HEK293 (cell line): ENCODE data around the gene TBC1D5.

Source experiments
- CTCF ChIA-PET: fragments of 350-600 bp; formaldehyde crosslinking; extraction: SDS; loops from one replicate; lab custom pipeline; 2021; ENCODE audit warnings: antibody characterized with exemption; lab: Yijun Ruan, JAX
- POLR2A ChIA-PET: fragments of 300-600 bp; formaldehyde crosslinking; extraction: SDS; loops from one replicate; lab custom pipeline; 2020; ENCODE audit warnings: antibody characterized with exemption, inconsistent platforms; lab: Yijun Ruan, JAX
- H3K27ac ChIP-seq: fragments of 200-500 bp; sonication (Bioruptor generic); 2 replicates; pipeline ENCODE4 v1.5.1; 2014; ENCODE audit warnings: low read depth, low read length, control low read depth, inconsistent platforms; ENCODE audit errors: extremely low read depth
- H3K36me3 ChIP-seq, 2 experiments: fragments of 200-500 bp in 1 of 2; sonication (Bioruptor generic) in 1 of 2; 1 replicate in 1 of 2; 2 replicates in 1 of 2; pipeline ENCODE4 v1.5.1; 2014 to 2017; ENCODE audit warnings: inconsistent platforms in 2 of 2, low read length in 2 of 2; ENCODE audit not compliant: control insufficient read depth in 2 of 2, insufficient read depth in 1 of 2
- H3K4me1 ChIP-seq: fragments of 200-500 bp; sonication (Bioruptor generic); 2 replicates; pipeline ENCODE4 v1.5.1; 2014; ENCODE audit warnings: mild to moderate bottlenecking, low read length, inconsistent platforms; ENCODE audit not compliant: control insufficient read depth, insufficient read depth
- H3K4me3 ChIP-seq: 2 replicates; pipeline ENCODE4 v1.5.1; 2011; ENCODE audit warnings: low read depth, mild to moderate bottlenecking, control low read depth, low read length, moderate library complexity
- H3K9me3 ChIP-seq: fragments of 200-500 bp; sonication (Bioruptor generic); 2 replicates; pipeline ENCODE4 v1.5.1; 2014; ENCODE audit warnings: low read depth, low read length, inconsistent platforms; ENCODE audit not compliant: control insufficient read depth, insufficient read depth
- FEZF1 ChIP-seq: fragments of 450-650 bp; formaldehyde crosslinking; IDR thresholded peaks from 2 replicates; pipeline ENCODE4 v1.5.1; 2016; ENCODE audit warnings: missing biosample characterization, missing genetic modification characterization
- GLIS2 ChIP-seq: fragments of 450-650 bp; formaldehyde crosslinking; IDR thresholded peaks from 2 replicates; pipeline ENCODE4 v1.5.1; 2016; ENCODE audit warnings: missing biosample characterization, missing genetic modification characterization
- HOXC10 ChIP-seq: sonication (generic); formaldehyde crosslinking; IDR thresholded peaks from 2 replicates; pipeline ENCODE4 v1.8.1; 2023; ENCODE audit warnings: mild to moderate bottlenecking, missing genetic modification reagents
- MYNN ChIP-seq: fragments of 450-650 bp; formaldehyde crosslinking; IDR thresholded peaks from 2 replicates; pipeline ENCODE4 v1.5.1; 2016; ENCODE audit warnings: missing biosample characterization, missing genetic modification characterization, borderline replicate concordance
- SP3 ChIP-seq: fragments of 450-650 bp; formaldehyde crosslinking; IDR thresholded peaks from 2 replicates; pipeline ENCODE4 v1.5.1; 2016; ENCODE audit warnings: missing biosample characterization, missing genetic modification characterization
- ZBTB1 ChIP-seq: fragments of 450-650 bp; formaldehyde crosslinking; IDR thresholded peaks from 2 replicates; pipeline ENCODE4 v1.5.1; 2016; ENCODE audit warnings: missing biosample characterization, missing genetic modification characterization
- ZBTB17 ChIP-seq: fragments of 450-650 bp; formaldehyde crosslinking; IDR thresholded peaks from 2 replicates; pipeline ENCODE4 v1.5.1; 2016; ENCODE audit warnings: missing biosample characterization, missing genetic modification characterization
- ZBTB21 ChIP-seq: fragments of 450-650 bp; formaldehyde crosslinking; IDR thresholded peaks from 2 replicates; pipeline ENCODE4 v1.5.1; 2017; ENCODE audit warnings: missing biosample characterization, missing genetic modification characterization
- ZNF138 ChIP-seq: fragments of 450-650 bp; formaldehyde crosslinking; IDR thresholded peaks from 2 replicates; pipeline ENCODE4 v1.5.1; 2016; ENCODE audit warnings: missing biosample characterization, missing genetic modification characterization, borderline replicate concordance
- ZNF341 ChIP-seq: fragments of 450-650 bp; formaldehyde crosslinking; IDR thresholded peaks from 2 replicates; pipeline ENCODE4; 2016; ENCODE audit warnings: low read depth, missing biosample characterization, missing genetic modification characterization
- ZNF791 ChIP-seq: fragments of 450-650 bp; formaldehyde crosslinking; IDR thresholded peaks from 2 replicates; pipeline ENCODE4 v1.5.1; 2016; ENCODE audit warnings: missing biosample characterization, missing genetic modification characterization
- ZNF837 ChIP-seq: fragments of 450-650 bp; formaldehyde crosslinking; IDR thresholded peaks from 2 replicates; pipeline ENCODE4 v1.5.1; 2016; ENCODE audit warnings: missing biosample characterization, missing genetic modification characterization
- ZNF843 ChIP-seq: fragments of 450-650 bp; formaldehyde crosslinking; IDR thresholded peaks from 2 replicates; pipeline ENCODE4 v1.5.1; 2016; ENCODE audit warnings: missing biosample characterization, missing genetic modification characterization
- TF ChIP-seq, protein P1 (sequence below): fragments of 450-650 bp; formaldehyde crosslinking; IDR thresholded peaks from 2 replicates; pipeline ENCODE4 v1.5.0; 2017; ENCODE audit warnings: missing biosample characterization, missing genetic modification characterization, borderline replicate concordance
- TF ChIP-seq, protein P2 (sequence below): fragments of 450-650 bp; formaldehyde crosslinking; IDR thresholded peaks from 2 replicates; pipeline ENCODE4 v1.5.1; 2016; ENCODE audit warnings: missing biosample characterization, missing genetic modification characterization
- TF ChIP-seq, protein P3 (sequence below): fragments of 450-650 bp; formaldehyde crosslinking; IDR thresholded peaks from 2 replicates; pipeline ENCODE4 v1.5.1; 2016; ENCODE audit warnings: missing biosample characterization, missing genetic modification characterization

TBC1D5 gene

DNA sequence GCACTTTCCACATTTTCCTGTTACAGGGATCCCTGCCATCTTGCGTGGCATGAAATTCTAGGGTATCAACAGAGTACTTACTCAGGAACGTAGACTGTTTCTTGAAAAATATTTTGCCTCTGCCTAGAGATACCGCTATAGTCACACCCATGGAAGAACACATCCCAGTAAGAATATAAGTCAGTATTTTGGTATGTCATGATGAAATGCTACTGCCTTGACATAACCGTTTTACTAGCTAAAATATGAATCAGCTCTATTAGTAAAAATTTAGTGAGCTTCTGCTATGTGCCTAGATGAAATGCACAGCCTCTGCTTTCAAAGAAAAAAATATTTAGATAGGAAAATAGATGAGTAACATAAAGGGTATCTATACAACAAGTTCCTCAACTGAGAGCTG, 276.4 kb downstream of the TBC1D5 start:
- Histone ChIP-seq H3K36me3 (no peaks in the 10 kb centered on the region), H3K9me3 (no peaks in the 10 kb centered on the region), H3K4me3 (no peak overlapping the region), H3K4me1 (no peaks in the 10 kb centered on the region)
- ChIA-PET CTCF (interaction anchor here (0.7 to 1.1 kb wide), 2 partner anchors 13 to 18 kb away, joined by 3 read pairs; no protein-coding TSS in a partner anchor), POLR2A (no interaction called here)
- TF ChIP-seq, protein P1, sequence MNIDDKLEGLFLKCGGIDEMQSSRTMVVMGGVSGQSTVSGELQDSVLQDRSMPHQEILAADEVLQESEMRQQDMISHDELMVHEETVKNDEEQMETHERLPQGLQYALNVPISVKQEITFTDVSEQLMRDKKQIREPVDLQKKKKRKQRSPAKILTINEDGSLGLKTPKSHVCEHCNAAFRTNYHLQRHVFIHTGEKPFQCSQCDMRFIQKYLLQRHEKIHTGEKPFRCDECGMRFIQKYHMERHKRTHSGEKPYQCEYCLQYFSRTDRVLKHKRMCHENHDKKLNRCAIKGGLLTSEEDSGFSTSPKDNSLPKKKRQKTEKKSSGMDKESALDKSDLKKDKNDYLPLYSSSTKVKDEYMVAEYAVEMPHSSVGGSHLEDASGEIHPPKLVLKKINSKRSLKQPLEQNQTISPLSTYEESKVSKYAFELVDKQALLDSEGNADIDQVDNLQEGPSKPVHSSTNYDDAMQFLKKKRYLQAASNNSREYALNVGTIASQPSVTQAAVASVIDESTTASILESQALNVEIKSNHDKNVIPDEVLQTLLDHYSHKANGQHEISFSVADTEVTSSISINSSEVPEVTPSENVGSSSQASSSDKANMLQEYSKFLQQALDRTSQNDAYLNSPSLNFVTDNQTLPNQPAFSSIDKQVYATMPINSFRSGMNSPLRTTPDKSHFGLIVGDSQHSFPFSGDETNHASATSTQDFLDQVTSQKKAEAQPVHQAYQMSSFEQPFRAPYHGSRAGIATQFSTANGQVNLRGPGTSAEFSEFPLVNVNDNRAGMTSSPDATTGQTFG (tag by site-specific recombination), result no peak
- TF ChIP-seq ZNF138 (tag by site-specific recombination) (no peak), ZBTB1 (tag by site-specific recombination) (no peak)
- TF ChIP-seq, all 188 proteins: peak for 0
- no peak overlapping the region for H3K27ac ChIP-seq

DNA sequence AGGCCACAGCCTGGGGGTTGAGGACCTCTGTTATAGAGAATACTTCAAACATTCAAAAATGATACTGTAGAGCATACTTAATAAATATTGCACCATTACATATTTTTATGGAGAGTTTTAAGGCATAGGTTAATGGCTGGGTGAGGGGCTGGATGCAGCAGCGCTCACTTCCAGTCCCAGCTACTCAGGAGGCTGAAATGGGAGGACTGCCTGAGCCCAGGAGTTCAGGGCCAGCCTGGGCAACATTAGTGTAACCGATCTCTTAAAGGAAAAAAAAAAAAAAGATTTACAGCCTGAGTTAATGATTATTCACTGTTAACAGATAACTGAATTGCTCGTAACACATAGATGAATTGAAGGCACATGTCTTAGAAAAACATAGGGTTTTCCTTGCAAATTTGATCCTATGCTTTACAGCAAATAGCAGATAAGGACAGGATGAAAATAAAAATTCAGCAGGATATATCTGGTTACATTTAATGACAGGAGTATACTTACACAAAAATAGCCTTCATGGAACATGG, 282.9 kb downstream of the TBC1D5 start:
- no peaks in the 10 kb centered on the region for H3K9me3 ChIP-seq
- no peak overlapping the region for H3K27ac ChIP-seq
- CTCF ChIA-PET, result interaction anchor here (1.1 kb wide), 1 partner anchor 29 kb away, joined by 3 read pairs; no protein-coding TSS in a partner anchor
- no peaks in the 10 kb centered on the region for H3K36me3 ChIP-seq
- H3K4me3 ChIP-seq, result no peak overlapping the region
- TF ChIP-seq ZBTB21 (tag by site-specific recombination) (no peak), MYNN (tag by site-specific recombination) (no peak), FEZF1 (tag by site-specific recombination) (peak; percentile 69), ZNF837 (tag by site-specific recombination) (no peak), GLIS2 (tag by site-specific recombination) (no peak), SP3 (tag by site-specific recombination) (no peak), ZNF843 (peak; percentile 74)
- TF ChIP-seq, protein P2, sequence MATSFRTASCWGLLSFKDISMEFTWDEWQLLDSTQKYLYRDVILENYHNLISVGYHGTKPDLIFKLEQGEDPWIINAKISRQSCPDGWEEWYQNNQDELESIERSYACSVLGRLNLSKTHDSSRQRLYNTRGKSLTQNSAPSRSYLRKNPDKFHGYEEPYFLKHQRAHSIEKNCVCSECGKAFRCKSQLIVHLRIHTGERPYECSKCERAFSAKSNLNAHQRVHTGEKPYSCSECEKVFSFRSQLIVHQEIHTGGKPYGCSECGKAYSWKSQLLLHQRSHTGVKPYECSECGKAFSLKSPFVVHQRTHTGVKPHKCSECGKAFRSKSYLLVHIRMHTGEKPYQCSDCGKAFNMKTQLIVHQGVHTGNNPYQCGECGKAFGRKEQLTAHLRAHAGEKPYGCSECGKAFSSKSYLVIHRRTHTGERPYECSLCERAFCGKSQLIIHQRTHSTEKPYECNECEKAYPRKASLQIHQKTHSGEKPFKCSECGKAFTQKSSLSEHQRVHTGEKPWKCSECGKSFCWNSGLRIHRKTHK (tag by site-specific recombination), result no peak
- TF ChIP-seq, protein P3, sequence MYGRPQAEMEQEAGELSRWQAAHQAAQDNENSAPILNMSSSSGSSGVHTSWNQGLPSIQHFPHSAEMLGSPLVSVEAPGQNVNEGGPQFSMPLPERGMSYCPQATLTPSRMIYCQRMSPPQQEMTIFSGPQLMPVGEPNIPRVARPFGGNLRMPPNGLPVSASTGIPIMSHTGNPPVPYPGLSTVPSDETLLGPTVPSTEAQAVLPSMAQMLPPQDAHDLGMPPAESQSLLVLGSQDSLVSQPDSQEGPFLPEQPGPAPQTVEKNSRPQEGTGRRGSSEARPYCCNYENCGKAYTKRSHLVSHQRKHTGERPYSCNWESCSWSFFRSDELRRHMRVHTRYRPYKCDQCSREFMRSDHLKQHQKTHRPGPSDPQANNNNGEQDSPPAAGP (tag by site-specific recombination), result no peak
- H3K4me1 ChIP-seq, result no peaks in the 10 kb centered on the region; the same call in 1 of the 2 replicates
- POLR2A ChIA-PET, result no interaction called here

DNA sequence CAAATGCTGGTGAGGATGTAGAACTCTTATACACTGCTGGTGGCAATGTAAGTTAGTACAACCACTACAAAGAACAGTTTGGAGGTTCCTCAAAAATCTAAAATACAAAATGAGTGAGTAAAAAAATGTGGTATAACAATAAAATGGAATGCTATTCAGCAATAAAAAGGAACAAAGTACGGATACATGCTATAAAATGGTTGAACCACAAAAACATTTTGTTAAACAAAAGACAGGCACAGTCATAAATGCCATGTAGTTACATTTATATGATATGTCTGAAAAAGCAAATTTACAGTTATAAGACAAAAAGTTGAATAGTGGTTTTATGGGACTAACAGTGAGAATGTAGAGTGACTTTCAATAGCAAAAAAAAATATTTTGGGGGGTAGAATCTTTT, 285.8 kb downstream of the TBC1D5 start:
- Histone ChIP-seq H3K9me3 (no peaks in the 10 kb centered on the region), H3K36me3 (no peaks in the 10 kb centered on the region), H3K4me1 (no peaks in the 10 kb centered on the region; the same call in 1 of the 2 replicates), H3K4me3 (no peak overlapping the region), H3K27ac (no peak overlapping the region)
- ChIA-PET CTCF (interaction anchor here (0.7 kb wide), 1 partner anchor 941 kb away, joined by 4 read pairs; no protein-coding TSS in a partner anchor), POLR2A (no interaction called here)
- TF ChIP-seq HOXC10 (no peak), ZBTB17 (tag by site-specific recombination) (no peak), ZNF341 (tag by site-specific recombination) (no peak), ZNF791 (tag by site-specific recombination) (no peak)
